Stimulated activated CD4-positive, alpha-beta T cell treated with anti-CD3 and anti-CD28 coated beads, Interleukin-1b, Interleukin-23, amount 100 ng/mL, for 4 hours (primary cell): ENCODE results near the gene GNG2.

ENCODE experiments used
- DNase-seq, 2 donors: peaks; one replicate each; pipeline ENCODE4 v3.0.0-alpha.2; 2020; ENCODE audit warnings: low read depth in 2 of 2

GNG2 gene

DNA sequence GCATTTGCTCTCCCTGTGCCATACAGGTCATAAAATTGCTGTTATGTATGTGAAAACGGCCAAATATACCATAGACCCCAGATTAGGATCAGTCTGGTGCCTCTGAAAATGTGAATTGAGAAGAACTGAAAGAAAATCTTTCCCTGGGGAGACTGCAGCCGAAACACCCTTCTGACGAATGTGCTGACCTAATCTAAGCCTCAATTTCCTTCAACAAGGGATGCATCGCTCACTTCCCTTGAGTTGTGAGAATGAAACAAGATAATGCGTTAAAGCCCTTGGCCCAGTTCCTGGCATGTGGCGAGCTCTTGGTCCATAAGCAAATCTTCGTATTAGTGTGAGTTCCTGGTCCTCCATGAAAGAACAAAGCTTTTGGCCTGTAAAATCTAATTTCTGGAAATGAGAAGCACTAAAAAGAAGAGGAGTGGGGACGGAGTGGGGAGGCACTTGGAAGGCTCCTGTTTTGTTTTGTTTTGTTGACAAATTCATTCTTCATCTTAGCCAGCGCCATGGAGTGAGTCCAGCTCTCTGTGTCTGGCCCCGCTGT is 79.4 kb downstream of the GNG2 start:
- DNase-seq: no peak

DNA sequence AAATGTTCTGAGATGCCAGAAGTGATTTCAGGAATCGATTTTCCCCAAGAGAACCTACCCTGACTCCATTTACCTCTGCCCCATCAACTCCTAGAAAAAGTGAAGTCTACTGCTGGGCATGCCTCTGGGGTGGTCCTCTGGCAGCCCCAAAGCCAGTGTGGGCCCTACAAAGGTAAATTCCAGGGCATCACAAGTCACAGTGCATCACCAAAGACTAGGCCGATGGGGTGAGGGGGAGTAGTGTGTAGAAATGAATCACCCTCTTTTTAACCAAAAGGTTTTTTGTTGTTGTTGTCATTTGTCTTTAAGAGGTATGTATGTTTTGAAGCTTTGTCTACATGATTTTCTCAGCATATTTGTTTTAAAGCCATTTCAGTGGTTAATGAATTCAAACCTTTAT is 82.6 kb downstream of the GNG2 start:
- DNase-seq: no peak

DNA sequence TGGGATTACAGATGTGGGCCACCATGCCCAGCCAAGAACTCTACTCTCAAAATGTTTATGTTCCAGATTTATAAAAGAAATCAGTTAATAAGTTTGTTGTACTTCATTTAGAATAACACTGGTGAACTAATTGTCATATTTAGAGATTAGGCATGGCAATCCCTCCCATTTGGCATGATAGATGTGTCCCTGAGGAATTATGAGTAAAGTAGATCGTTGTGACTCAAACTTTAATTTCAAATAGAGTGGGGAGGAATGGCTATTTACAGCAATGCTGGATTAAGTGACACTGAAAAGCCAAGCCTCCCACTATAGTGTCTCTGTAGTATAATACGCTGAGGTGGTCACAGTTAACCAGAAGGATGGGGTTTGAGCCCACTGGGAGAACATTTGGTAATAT is 89.6 kb downstream of the GNG2 start:
- no peak for DNase-seq

DNA sequence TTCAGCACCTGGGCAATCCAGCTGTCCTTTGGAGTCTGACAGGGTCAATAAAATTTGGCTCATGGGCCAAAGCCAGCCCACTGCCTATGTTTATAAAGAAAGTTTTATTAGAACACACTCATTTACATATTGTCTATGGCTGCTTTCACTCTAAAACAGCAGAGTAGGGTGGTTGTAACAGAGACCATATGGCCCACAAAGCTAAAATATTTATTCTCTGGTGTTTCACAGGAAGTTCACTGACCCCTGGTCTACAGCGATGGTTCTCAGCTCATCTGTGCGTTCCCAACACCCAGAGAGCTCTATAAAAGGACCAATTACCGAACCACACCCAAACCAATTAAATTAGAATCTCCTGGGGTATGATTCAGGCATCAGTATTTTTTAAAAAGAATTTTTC is 91.2 kb downstream of the GNG2 start:
- DNase-seq: no peak

DNA sequence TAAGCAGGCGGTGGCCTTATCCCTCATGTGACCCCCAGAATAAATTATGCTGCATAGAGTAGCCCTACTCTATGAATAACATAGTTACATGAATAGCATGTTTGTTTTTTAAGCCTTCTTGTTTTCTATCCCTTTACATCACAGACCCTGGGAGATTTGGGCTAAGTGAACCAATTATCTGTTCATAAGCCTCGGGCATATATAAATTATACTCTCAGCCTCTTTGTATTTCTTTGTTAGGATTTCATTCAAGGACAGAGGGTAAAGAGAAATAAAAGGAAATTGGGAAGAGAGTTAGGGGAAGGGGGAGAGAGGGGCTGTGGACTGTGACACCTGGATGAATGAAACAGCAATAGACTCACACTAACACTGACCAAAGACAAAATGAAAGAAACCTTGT is 93.6 kb downstream of the GNG2 start:
- DNase-seq: no peak

DNA sequence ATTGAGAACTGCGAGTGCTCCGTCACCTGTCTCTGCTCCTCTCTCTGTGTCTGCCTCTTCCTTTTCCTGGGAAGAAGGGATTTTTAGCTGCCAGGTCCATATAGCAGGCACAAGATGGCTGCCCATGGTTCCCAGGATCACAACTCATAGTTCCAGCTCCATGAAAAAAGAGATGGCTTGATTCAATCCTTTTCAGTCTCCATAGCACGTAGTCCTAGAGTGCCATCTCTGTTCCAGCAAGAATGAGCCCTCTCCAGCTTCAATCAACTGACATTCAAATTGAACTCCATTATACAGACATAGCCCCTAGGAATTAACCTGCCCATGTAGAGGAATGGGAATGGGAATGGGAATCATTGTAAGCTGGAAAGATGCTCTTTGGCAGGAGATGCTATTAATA is 94.2 kb downstream of the GNG2 start:
- no peak for DNase-seq

DNA sequence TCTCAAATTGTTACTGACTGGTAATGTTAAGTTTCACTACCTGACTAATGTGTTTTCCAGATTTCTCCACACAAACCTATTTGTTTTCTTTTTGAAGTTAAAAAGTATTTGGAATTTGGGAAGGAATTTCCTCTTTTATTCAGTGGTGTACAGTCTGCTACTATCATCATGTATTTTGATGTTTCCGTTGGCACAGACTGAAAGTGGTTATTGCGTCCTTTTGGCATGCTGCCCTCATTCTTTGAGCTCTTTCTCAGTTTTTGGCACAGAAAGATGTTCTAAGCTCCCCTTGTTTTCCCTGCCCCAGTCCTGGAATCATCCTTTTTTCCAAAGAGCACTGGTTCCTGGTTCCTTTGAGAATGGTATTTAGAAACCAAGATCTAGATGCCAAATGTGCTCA is 97.5 kb downstream of the GNG2 start:
- no peak for DNase-seq

DNA sequence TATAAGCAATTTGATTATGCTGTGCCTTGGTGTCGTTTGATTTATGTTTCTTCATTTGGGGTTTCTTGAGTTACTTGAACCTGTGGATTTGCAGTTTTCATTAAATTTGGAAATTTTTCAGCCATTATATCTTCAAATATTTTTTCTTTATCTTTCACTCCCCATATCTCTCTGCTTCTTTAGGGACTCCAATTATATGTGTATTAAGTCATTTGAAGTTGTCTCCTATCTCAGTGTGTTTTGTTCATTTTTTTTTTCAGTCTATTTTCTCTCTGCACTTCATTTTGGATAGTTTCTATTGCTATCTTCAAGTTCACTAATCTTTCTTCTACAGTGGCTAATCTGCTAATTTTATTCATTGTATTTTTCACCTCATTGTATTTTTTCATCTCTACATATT is 99.5 kb downstream of the GNG2 start:
- no peak for DNase-seq

DNA sequence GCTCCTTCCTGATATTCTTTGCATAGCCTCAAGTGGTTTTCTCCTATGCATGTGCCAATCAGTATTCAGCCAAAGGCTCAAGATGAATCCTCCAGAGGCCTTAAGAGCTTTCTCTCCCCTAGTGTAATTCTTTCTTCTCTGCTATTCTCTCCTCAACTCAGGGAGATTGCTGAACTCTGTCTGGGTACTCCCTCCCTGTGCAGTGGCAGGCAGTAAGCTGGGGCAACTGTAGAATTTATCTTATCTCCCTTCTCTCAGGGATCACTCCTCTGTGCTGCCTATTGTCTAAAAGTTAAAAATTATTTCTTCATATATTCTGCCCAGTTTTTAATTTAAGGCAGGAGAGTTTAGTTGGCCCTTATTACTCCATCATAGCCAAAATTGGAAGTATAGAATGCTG is 100.5 kb downstream of the GNG2 start:
- no peak for DNase-seq

DNA sequence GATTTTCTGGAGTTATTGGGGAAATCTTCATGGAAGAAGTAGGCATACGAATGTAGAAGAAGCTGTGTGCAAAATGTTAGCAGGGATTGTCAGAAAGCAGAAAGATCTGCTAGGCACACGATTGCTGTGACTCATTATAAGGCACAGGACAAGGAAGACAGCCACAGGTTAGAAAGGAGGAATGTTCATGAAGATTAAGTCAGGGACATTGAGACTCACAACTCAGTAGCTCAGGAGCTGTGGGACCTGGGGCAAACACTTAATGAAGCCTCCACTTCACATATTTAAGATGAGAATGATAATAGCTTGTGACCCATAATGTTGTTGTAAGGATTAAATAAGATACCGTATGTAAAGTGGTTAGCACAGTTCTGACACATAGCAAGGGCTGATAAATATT is 102.3 kb downstream of the GNG2 start:
- DNase-seq: no peak

DNA sequence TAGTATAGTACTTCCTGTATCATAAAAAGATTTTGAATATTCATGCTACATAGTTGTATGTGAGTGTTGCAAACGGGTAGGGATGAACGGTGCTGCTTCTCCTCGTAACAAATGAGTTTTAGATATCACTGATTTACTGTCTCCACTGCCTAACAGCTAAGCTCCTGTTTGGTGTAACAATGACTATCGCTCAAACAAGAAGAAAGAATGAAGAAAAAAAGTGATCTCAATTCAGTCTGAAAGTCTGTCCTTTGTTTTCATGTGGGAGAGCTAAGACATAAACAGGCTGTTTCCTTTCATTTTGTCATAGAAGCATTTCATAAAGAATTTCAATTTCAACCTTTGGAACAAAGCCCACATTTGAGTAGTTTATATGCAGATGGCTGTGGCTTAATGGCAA is 102.9 kb downstream of the GNG2 start:
- no peak for DNase-seq

DNA sequence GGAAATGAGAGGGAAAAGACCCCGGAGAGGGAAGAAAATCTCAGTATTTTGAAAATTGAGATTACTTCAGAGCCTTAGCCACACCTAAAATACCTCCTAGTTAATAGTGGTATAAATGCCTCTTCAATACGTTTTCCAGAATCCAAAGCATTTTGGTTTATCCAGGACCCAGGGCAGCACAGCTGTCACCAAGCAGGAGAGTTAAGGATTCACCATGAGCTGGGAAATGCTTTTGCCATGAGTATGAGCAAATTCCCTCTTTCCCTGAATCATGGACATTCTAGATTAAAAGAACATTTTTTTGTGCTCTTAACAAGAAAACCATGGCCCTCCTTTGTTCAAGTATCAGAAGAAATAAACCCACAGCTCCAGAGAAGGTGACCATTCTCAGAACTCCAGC is 107.1 kb downstream of the GNG2 start:
- no peak for DNase-seq

DNA sequence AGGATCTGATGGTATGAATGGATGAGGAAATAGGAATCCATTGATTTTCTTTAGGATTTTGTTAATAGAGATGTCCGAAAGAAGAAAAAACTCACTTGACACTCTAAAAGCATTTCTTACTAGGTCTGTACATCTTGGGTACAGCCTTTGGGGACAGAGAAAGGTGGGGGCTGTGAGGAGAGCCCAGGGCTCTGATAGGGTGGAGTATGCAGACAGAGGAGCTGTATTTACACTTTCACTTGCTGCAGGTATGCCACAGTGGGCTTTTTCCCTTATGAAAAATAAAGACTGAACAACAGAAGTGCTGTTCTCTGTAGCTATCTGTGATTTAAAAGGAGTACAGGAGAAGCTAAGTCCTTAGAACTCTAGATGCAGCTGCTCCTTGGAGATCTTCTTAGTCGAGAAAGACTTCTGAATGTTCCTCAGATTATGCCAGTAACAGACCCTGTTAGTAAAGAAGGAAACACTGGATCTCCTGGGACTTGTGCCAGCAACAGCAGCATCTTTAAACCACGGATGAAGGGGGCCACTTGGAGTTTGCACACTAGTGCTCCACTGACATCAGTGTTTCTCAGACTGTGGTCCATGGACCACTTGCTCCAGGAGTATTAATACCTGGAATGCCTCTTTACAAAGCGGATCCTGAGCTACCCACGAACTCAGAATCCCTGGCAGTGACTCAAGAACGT is 109.6 kb downstream of the GNG2 start:
- no peak for DNase-seq

DNA sequence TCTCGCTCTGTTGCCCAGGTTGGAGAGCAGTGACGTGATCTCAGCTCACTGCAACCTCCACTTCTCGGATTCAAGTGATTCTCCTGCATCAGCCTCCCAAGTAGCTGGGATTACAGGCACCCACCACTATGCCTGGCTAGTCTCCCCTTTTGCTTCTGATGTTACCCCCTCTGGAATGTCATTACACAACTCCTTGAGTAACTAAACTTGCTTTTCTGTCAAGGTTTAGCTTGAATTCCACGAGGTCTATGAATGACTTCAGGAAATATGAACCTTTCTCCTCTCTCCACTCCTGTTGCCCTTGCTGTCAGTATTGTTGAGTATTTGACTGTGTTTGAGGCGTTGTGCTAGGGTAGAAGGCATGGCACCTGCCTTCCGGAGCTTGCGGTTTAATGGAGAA is 112.2 kb downstream of the GNG2 start:
- no peak for DNase-seq

DNA sequence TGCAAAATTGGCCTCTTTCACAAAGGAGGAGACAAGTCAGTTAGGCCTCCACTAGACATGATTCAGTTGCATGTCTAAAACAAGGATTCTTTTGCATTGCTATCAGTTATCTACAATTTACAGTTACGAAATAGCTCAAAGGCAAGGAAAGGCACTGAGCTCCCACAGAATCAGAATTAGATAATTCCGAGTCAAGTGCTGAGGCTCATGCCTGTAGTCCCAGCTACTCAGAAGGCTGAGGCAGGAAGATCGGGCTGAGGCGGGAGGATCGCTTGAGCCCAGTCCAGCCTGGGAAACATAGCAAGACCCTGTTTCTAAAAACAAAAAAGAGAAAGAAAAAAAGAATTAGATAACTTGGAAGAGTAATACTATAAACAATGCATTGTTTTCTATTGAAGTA is 116.7 kb downstream of the GNG2 start:
- DNase-seq: no peak

DNA sequence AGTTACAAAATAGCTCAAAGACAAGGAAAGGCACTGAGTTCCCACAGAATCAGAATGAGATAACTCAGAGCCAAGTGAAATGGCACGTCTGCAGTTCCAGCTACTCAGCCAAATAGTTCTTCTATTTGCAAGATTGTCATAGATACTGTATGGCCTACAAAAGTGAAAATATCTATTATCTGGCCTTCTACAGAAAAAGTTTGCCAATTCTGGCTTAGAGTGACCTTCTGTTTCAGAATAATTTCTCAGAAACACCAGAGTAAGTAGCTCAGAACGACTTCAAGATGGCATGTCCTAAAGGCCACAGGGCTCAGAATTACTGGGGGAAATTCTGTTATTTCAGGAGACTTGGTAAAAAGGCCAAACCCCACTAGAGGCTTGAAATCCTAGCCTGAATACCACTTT is 118.3 kb downstream of the GNG2 start:
- no peak for DNase-seq

DNA sequence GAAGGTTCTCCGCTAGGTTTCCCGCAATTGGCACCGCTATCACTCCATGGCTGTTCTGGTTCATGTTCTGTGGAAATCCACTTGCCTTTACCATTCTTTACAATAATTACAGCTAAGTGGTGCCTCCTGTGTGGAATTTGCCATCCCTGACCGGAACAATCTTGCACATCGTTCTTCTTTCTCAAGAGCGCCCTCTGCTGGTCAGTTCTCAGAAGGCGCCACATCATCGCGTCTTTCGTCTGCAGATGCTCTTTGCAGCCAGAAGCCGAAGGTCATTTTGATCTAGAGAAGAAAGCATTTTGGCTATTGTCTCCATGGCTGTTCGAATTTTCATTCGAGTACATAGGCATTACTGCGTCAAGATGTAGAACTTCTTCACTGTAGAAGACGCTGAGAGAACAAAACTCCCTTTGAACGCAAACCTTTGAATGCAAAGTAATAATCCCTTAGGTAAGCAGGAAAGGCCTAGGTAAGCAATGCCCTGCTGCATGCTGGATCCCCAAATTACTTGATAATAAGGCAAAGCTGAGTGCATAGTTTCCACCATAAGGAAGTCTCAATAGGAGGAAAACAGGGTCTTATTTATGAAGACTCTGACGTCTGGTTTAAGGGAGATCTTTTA is 118.8 kb downstream of the GNG2 start:
- peak; percentile 76 to 88 for DNase-seq

DNA sequence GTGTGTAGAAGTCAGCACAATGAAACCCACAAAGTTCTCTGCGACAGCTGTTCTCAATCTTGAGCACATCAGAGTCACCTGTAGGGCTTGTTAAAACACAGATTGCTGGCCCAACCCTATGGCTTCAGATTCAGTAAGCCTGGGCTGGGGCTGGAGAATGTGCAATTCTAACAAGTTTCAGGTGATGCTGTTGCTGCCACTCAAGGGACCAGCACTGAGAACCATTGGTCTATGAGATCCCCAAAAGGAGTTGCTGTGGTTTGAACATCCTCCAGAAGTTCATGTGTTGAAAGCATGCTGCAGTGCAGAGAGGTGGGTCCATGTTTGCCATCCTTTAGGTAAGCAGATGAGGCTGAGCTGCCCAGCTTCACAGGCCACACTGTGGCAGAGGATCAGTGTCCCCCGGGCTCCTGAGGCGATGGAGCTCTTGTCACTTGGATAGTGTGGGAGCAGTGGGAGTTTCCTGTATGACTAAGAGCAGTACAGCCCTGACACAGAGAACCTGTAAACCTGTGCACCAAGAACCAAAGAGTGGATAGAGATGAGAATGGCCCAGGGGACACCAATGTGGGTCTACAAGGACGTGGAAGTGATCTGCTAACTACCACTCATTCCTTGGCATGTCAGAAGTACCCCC is 120.9 kb downstream of the GNG2 start:
- no peak for DNase-seq

DNA sequence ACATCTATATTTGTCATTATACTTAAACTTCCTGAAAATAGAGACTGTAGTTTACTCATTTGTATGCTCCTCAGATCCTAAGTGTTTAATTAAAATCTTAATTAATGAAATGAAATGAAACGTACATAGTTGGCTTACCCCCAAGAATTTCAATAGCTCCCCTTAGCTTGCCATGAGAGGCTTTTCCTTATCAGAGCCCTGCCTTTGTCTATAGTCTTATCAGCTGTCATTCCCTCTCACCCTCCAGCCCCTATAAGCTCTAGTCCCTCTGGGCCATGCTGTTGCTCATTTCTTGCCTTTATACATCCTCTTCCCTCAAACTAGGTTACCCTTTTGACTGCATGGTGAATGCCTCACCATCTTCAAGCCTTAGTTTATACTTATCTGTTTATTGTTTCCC is 127.8 kb downstream of the GNG2 start:
- no peak for DNase-seq

DNA sequence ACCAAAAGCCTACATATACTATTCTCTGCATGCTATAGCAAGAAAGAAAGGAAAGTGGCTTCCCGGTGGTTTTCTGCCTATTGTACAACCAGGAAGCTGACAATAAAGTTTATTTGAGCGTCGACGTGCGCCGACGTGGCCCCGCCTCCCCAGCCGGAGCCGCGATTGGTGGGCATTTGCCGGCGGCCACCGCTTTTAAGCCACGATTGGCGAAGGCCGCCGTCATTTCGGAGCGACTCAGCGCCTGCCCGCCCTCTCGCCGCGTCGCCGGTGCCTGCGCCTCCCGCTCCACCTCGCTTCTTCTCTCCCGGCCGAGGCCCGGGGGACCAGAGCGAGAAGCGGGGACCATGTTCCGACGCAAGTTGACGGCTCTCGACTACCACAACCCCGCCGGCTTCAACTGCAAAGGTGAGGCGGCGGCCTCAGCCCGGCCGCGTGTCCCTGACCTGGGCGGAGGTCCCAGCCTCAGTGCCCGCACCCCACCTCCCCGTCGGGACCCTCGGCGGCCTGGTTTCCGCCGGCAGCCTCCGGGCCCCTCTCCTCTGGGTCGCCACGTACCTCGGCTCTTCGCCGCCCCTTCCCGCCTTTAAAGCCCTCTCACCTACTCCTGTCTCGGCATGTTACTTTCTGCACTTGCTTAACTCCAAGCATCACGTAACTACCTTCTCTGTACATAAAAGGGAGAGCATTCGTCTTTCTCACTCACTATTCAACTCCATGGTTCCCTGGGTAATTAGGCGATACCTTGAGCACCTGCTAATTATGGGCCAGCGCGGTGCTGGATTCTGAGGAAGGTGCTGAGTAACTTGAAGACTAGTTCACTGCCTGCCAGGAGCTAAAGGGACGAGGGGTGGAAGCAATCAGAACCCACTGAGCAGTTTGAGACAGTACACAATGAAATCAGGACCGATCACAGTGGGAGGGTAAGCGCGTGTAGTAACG is 129.2 kb downstream of the GNG2 start, which contains the start of gene RTRAF:
Gene RTRAF, plus strand, starts transcription at position 254 of the 942 bp plus-strand sequence. Its CDS starts 94 bp downstream, at position 348.
- DNase-seq: peak; percentile 84 to 87

DNA sequence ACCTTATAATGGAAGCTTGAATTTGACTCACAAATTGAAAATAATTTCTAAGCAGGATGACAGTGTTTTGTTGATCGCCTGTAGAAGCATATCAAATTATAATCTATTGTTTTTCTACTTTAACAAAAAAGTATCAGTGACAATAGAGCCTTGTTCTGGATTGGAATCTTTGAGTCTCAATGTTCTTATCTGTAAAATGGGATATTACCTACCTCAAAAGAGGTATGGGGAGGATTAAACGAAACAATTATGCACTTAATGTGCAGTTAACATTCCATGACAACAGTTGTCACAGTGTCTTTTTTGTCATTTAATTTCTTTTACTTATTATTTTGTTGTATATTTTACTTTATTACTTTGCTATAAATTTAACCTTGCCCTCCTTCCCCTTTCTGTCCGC is 130.1 kb downstream of the GNG2 start:
- no peak for DNase-seq
